Activated naive CD4-positive, alpha-beta T cell treated with anti-CD3 and anti-CD28 coated beads for 36 hours (primary cell): ENCODE results near the gene ERBB4. TPM values are rescaled to one million over a fixed set of nuclear protein-coding genes. Genes with fewer than 3 reads are reported as not detected.

Experiments used
- CTCF ChIA-PET: fragments of 350-600 bp; sonication (Branson Sonifier 250); formaldehyde crosslinking; loops from one replicate; lab custom pipeline; 2021; ENCODE audit warnings: antibody characterized with exemption; lab: Charles Lee
- DNase-seq: peaks from one replicate; pipeline ENCODE4 v3.0.0-alpha.2; 2020
- H3K27ac Mint-ChIP-seq: one replicate; pipeline ENCODE4 v1.8.0; 2021; ENCODE audit warnings: mild to moderate bottlenecking, mixed read lengths
- H3K27me3 Mint-ChIP-seq: one replicate; pipeline ENCODE4 v1.8.0; 2021; ENCODE audit warnings: low read depth, mixed read lengths
- H3K36me3 Mint-ChIP-seq: one replicate; pipeline ENCODE4 v1.8.0; 2021; ENCODE audit warnings: low read depth, mixed read lengths
- H3K4me1 Mint-ChIP-seq: one replicate; pipeline ENCODE4 v1.8.0; 2021; ENCODE audit warnings: low read depth, mixed read lengths
- H3K4me3 Mint-ChIP-seq: one replicate; pipeline ENCODE4 v1.8.0; 2021; ENCODE audit warnings: mild to moderate bottlenecking, moderate library complexity, mixed read lengths
- H3K9me3 Mint-ChIP-seq: one replicate; pipeline ENCODE4 v1.8.0; 2021; ENCODE audit warnings: mixed read lengths
- intact Hi-C: fragments of 100-400 bp; cut with micrococcal nuclease; formaldehyde crosslinking; loops from one replicate; pipeline ENCODE4 v1.15.1; 2023
- total RNA-seq, 2 experiments: library from RNA; stranded (reverse); gene quantifications; one replicate each; pipeline ENCODE4 v1.2.3, GENCODE V29; 2021

Gene ERBB4
- total RNA-seq, 2 experiments from 2014 or later, result not detected

DNA sequence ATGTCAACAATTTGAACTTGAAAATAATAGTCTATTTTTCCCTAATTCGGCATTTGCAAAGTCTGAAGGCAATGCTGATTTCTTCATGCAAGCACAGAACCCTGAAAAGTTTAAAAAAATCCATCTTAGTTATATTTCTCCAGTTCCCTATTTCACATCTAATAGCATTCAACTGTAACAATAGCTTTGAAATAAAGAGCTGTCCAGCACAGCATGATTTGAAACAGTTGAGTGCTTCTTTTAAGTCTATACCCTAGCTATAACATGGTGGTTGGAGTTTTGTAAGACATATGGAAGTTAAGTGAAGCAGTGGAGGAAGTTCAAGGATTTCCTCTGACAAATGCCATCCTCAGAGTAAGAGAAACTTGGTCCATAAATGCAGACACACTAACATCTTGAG, 691.9 kb downstream of the ERBB4 start:
- DNase-seq, result no peak
- intact Hi-C loops, result no loop called here
- Mint-ChIP-seq H3K4me1 (no peaks in the 10 kb centered on the region), H3K27ac (no peak overlapping the region), H3K9me3 (no peaks in the 10 kb centered on the region), H3K27me3 (no peaks in the 10 kb centered on the region), H3K4me3 (no peak overlapping the region), H3K36me3 (no peaks in the 10 kb centered on the region)
- CTCF ChIA-PET, result no interaction called here

DNA sequence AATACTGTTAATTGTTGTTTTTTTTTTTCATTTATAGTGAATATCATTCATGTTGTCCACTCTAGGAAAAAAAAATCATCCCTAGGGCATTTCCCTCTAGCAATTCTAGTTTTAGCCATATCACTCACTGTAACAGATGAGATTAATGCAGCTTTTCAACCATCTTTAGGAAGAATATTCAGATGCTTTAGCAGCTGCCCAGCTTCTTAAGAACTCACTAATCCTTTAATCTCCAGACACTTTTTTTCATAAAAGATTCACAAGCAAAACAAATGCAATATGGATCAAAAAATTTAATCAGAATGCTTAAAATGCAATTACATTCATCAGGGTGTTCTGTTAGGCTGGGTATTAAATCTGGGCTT, 692.6 kb downstream of the ERBB4 start:
- intact Hi-C loops, result no loop called here
- no peak overlapping the region for H3K27ac Mint-ChIP-seq
- DNase-seq, result no peak
- H3K36me3 Mint-ChIP-seq, result no peaks in the 10 kb centered on the region
- H3K27me3 Mint-ChIP-seq, result no peaks in the 10 kb centered on the region
- H3K4me1 Mint-ChIP-seq, result no peaks in the 10 kb centered on the region
- H3K4me3 Mint-ChIP-seq, result no peak overlapping the region
- H3K9me3 Mint-ChIP-seq, result no peaks in the 10 kb centered on the region
- CTCF ChIA-PET, result interaction anchor here (0.7 kb wide), 1 partner anchor 464 kb away, joined by 3 read pairs; no protein-coding TSS in a partner anchor

DNA sequence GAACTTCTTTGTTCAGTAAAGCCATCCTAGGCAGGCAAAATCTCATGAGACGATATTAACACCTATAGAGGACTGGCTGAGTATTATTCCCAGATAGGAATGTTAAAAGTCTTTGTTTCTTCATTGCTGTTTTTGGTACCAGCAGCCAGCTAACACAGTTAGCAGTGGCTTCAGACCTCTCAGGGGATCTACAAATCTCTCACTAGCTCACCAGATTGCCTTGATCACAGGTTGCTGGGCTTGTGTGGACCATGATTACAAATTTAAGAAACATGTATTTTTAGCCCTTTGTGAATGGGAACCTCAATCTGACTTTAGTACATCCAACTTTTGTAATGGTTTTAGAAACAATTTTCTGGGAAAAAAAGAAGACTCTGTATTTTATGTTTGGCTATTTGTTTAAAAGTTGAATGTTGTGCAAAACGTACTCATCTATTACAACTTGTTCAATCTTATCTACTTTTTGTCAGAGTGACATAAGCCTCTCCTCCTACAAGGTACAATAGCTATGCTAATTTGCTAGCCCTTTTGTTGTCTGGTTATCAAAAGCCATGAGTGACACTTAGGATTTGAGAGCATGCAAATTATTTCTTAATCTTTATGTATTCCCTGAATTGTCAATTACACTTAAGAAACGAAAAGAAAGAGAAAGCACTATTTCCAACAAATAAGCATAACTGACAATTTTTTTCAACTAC, 693.1 kb downstream of the ERBB4 start:
- intact Hi-C loops, result no loop called here
- no peak for DNase-seq
- Mint-ChIP-seq H3K27me3 (no peaks in the 10 kb centered on the region), H3K9me3 (no peaks in the 10 kb centered on the region), H3K27ac (no peak overlapping the region), H3K4me1 (no peaks in the 10 kb centered on the region), H3K4me3 (no peak overlapping the region), H3K36me3 (no peaks in the 10 kb centered on the region)
- CTCF ChIA-PET, result interaction anchor here (0.7 kb wide), 1 partner anchor 465 kb away, joined by 3 read pairs; no protein-coding TSS in a partner anchor

DNA sequence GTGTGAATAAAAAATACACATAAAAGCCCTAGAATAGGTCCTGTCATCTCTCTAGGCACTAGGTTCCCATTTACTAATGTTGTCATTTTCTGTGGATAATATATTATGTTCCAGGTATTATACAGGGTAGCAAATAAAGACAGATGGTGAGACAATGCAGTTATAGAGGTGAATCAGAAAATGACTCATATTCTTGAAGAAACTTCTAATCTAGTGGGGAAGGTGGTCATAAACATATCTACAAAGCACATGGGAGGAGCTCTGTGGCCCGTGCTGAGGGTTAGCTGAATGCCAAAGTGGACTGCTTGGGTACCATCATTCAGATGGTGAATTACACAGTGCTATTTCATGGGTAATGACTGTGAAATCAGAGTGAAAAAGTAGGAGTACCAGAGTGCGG, 700.9 kb downstream of the ERBB4 start:
- intact Hi-C loops, result no loop called here
- Mint-ChIP-seq H3K27me3 (no peaks in the 10 kb centered on the region), H3K4me3 (no peak overlapping the region), H3K27ac (no peak overlapping the region), H3K4me1 (no peaks in the 10 kb centered on the region), H3K36me3 (no peaks in the 10 kb centered on the region), H3K9me3 (no peaks in the 10 kb centered on the region)
- no peak for DNase-seq
- CTCF ChIA-PET, result no interaction called here

DNA sequence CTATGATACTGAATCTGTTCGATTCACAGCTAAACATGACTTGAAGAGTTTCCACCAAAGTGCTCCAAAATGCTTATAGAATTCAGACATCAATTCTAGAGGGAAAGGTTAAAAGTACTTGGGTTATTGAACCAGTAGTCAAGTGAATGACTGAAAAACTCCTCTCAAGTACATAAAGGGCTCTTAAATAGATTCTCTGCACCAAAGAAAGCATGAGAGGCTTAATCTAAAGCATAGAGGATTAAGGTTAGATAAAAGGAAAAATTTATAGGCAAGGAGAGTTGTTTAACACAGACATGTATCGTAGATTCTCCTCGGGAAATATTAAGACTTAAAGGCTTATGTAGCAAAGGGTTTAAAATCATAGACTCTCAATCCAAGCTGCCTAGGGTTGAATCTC, 701.4 kb downstream of the ERBB4 start:
- H3K27ac Mint-ChIP-seq, result no peak overlapping the region
- H3K4me1 Mint-ChIP-seq, result no peaks in the 10 kb centered on the region
- no peaks in the 10 kb centered on the region for H3K27me3 Mint-ChIP-seq
- no peak for DNase-seq
- intact Hi-C loops, result no loop called here
- H3K9me3 Mint-ChIP-seq, result no peaks in the 10 kb centered on the region
- CTCF ChIA-PET, result interaction anchor here (0.9 kb wide), 1 partner anchor 382 kb away, joined by 3 read pairs; no protein-coding TSS in a partner anchor
- no peak overlapping the region for H3K4me3 Mint-ChIP-seq
- H3K36me3 Mint-ChIP-seq, result no peaks in the 10 kb centered on the region

DNA sequence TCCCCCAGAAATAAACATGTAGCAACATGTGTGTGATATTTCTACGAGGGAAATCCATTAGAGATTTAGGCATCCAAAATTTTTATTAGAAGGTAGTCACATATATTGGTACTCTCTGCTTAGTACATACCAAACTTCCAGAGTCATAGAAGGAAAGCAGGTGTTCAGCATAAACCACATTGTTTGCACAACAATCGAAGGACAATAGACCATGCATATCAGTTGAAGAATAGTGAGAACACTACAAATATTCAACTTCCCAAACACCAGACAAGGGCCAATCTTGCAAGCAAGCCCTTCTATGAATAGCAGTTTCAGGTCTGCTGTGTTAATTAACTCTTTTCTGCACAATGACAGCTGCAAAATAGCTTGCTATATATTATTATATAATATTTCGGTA, 702.2 kb downstream of the ERBB4 start:
- no peaks in the 10 kb centered on the region for H3K4me1 Mint-ChIP-seq
- no peak overlapping the region for H3K27ac Mint-ChIP-seq
- no peaks in the 10 kb centered on the region for H3K36me3 Mint-ChIP-seq
- CTCF ChIA-PET, result interaction anchor here (0.9 kb wide), 1 partner anchor 382 kb away, joined by 3 read pairs; no protein-coding TSS in a partner anchor
- H3K4me3 Mint-ChIP-seq, result no peak overlapping the region
- intact Hi-C loops, result no loop called here
- H3K27me3 Mint-ChIP-seq, result no peaks in the 10 kb centered on the region
- H3K9me3 Mint-ChIP-seq, result no peaks in the 10 kb centered on the region
- no peak for DNase-seq

DNA sequence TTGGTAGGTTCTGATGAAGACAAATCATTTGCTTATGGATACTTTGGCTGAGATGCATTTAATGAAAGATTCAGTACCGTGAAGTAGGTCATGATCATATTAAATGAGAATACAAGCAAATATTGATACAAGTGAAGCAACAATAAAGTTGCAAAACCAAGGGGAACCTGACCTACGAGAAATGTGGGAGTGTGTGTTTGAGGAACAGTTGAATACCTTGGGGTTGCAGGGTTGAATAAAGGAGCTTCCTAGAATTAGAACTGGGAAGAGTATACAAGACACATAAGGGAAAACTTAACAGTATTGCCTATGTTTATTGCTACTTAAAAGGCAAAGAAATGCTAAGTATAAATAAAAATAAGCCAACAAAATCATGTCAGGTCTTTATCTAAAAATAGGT, 702.9 kb downstream of the ERBB4 start:
- Mint-ChIP-seq H3K36me3 (no peaks in the 10 kb centered on the region), H3K9me3 (no peaks in the 10 kb centered on the region), H3K27me3 (no peaks in the 10 kb centered on the region), H3K4me3 (no peak overlapping the region), H3K4me1 (no peaks in the 10 kb centered on the region), H3K27ac (no peak overlapping the region)
- intact Hi-C loops, result no loop called here
- CTCF ChIA-PET, result no interaction called here
- no peak for DNase-seq

DNA sequence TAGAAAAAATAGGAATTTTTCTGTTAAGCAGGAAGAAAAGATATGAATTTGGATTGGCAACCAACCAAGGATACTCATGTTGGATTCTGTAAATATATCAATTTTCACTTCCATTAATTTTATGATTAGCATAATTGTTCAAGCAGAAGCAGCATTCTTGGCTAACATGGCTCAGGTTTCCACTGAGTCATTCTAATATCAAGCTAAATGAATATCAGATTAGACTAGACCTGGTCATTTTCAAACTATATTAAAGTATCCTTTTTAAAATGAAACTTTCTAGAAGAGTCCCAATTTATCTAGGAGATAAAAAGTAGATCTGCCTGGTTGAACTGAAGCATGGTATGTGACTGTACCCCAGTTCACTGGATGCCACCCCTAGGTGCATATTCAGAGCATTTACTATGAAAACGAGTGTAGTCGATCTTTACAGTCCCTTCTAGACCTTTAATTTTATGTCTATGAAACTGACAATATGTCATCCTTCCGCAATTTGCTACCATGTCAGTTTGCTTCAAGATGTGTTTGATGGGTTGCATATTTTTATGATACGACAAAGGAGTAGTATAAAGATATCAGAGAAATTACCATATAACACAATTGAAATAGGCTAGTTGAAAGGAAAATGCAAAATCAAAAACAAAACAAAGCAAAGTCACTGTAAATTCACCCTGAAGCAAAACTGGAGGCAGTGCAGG, 704.9 kb downstream of the ERBB4 start:
- CTCF ChIA-PET, result no interaction called here
- Mint-ChIP-seq H3K36me3 (no peaks in the 10 kb centered on the region), H3K9me3 (no peaks in the 10 kb centered on the region), H3K27ac (no peak overlapping the region), H3K27me3 (no peaks in the 10 kb centered on the region), H3K4me3 (no peak overlapping the region), H3K4me1 (no peaks in the 10 kb centered on the region)
- no peak for DNase-seq
- intact Hi-C loops, result no loop called here

DNA sequence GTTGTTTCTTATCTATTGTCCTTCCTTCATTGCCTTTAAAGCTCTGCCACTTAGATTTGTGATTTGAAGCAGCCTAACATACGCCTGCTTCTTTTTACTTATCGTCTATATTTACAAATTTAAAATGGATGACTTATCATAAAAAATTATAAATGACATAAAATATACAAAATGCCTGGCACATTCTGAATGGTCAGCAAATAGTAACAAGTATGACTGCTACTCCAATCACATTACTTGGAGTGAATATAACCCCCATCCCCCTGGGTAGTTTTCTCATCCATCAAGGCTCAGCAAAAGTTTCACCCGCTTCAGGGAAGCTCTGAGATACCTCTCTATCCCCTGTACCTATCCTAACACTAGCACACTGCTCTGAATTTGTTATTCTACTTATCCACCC, 708.9 kb downstream of the ERBB4 start:
- intact Hi-C loops, result no loop called here
- H3K27me3 Mint-ChIP-seq, result no peaks in the 10 kb centered on the region
- H3K4me1 Mint-ChIP-seq, result no peaks in the 10 kb centered on the region
- H3K9me3 Mint-ChIP-seq, result no peaks in the 10 kb centered on the region
- CTCF ChIA-PET, result no interaction called here
- no peaks in the 10 kb centered on the region for H3K36me3 Mint-ChIP-seq
- H3K4me3 Mint-ChIP-seq, result no peak overlapping the region
- H3K27ac Mint-ChIP-seq, result no peak overlapping the region
- DNase-seq, result no peak

DNA sequence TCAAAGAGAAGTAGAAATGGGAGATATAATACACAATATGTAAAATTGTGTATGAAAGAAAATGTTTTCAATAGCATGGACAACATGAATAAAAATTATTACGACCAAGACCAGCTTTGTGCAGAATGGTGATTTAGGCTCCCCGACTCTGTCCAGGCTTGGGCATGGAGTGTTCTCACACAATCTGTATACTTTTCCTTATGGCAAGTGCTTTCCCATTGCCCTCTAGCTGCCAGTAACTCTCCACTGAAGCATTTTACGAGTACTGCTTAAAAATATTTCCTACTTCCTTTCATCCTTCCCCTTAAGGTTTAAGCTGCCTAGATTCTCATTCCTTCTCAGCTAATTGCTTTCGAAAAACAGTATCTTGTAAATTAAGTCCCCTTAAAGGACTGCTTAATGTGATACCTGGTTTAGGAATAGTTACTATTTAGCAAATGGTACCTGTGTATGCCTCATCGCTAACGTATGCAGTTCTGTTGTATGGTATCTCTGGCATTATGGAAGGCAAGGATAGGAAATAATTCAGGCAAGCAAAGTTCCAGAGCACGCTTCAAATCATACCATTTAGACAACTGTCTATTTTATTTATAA, 714.6 kb downstream of the ERBB4 start:
- no peaks in the 10 kb centered on the region for H3K27me3 Mint-ChIP-seq
- H3K4me1 Mint-ChIP-seq, result no peaks in the 10 kb centered on the region
- H3K9me3 Mint-ChIP-seq, result peaks cover 6% of the 10 kb centered on the region
- intact Hi-C loops, result no loop called here
- no peak overlapping the region for H3K27ac Mint-ChIP-seq
- DNase-seq, result no peak
- H3K36me3 Mint-ChIP-seq, result no peaks in the 10 kb centered on the region
- CTCF ChIA-PET, result no interaction called here
- H3K4me3 Mint-ChIP-seq, result no peak overlapping the region

DNA sequence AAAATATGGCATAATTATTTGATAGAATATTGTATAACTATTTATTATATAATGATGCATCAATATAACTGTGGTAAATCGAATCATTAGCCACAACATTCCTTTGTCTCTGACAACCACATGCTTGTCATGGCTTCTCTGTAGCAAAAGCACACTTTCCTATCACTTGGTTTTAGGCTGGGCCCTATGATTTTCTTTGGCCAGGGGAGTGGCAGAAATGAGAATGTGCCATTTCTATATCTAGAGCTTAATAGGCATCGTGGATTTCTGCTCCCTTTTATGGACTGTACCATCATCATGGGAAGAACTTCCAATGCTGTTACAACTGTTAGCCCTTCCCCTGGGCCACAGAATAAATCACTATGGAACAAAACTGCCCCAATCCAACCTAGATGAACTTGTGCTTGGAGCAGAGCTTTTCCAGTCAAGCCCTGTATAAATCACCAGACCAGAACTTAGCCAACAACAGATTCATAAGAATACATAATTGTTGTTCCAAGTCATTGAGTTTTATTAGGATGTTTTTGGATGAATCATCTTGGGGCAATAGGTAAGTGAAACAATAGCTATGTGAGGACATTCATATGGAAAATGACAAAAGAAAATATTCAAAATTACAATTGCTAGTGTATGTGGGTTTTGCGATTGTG, 715.8 kb downstream of the ERBB4 start:
- Mint-ChIP-seq H3K27ac (no peak overlapping the region), H3K27me3 (no peaks in the 10 kb centered on the region), H3K4me3 (no peak overlapping the region), H3K4me1 (no peaks in the 10 kb centered on the region), H3K9me3 (peaks cover 6% of the 10 kb centered on the region), H3K36me3 (no peaks in the 10 kb centered on the region)
- intact Hi-C loops, result no loop called here
- DNase-seq, result no peak
- CTCF ChIA-PET, result interaction anchor here (0.9 kb wide), 1 partner anchor 13 kb away, joined by 3 read pairs; no protein-coding TSS in a partner anchor

DNA sequence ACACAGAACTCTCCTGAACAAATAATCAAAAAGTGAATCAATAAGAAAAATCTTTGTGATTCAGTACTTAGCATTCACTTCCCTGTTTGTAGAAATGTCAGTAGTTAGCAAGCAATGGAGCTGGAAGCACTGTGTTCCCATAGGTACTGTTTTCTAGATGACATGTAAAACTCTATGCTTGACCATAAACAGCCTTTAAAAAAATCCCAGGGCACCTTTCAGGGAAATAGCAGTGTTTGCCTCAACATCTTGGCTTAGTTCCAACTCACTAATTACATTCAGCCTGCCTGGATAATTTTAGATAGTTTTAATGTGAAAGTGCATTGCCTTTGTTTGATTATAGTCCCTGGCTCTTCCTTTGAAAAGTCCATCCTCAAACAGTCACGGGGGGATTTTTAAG, 721.8 kb downstream of the ERBB4 start:
- CTCF ChIA-PET, result no interaction called here
- Mint-ChIP-seq H3K36me3 (no peaks in the 10 kb centered on the region), H3K27me3 (no peaks in the 10 kb centered on the region), H3K9me3 (peaks cover 6% of the 10 kb centered on the region), H3K4me3 (no peak overlapping the region), H3K27ac (no peak overlapping the region), H3K4me1 (no peaks in the 10 kb centered on the region)
- intact Hi-C loops, result no loop called here
- no peak for DNase-seq
